Large intestine (tissue), 3 donors: ENCODE results near the gene USP20. TPM values are rescaled to one million over a fixed set of nuclear protein-coding genes. Genes with fewer than 3 reads are reported as not detected.

Experiments used
- DNase-seq, 2 donors: peaks; one replicate each; pipeline versions ENCODE4 v3.0.0 to v3.0.0-alpha.2; 2013
- H3K27ac ChIP-seq: one replicate; pipeline ENCODE4 v1.5.1; 2013; ENCODE audit warnings: low read length
- H3K27me3 ChIP-seq: 2 replicates; pipeline ENCODE4 v1.6.1; 2013; ENCODE audit warnings: low read length; ENCODE audit not compliant: control insufficient read depth, insufficient read depth
- H3K36me3 ChIP-seq: 2 replicates; pipeline ENCODE4 v1.6.1; 2013; ENCODE audit warnings: low read length; ENCODE audit not compliant: control insufficient read depth, insufficient read depth
- H3K4me1 ChIP-seq: one replicate; pipeline ENCODE4 v1.6.1; 2013; ENCODE audit warnings: low read length; ENCODE audit not compliant: control insufficient read depth, insufficient read depth
- H3K4me3 ChIP-seq: one replicate; pipeline ENCODE4 v1.5.1; 2013; ENCODE audit warnings: low read length
- H3K9me3 ChIP-seq: one replicate; pipeline ENCODE4 v1.6.1; 2013; ENCODE audit warnings: mild to moderate bottlenecking, low read depth, low read length, moderate library complexity; ENCODE audit not compliant: control insufficient read depth
- WGBS: methylation state at CpG from one replicate; pipeline ENCODE4 v1.1.5; 2013; ENCODE audit warnings: low lambda C conversion rate; ENCODE audit not compliant: insufficient coverage; 5-methylcytosine and 5-hydroxymethylcytosine counted together
- polyA plus RNA-seq: library from polyadenylated mRNA; unstranded; fragments of 120-200 nt; gene quantifications from one replicate; pipeline ENCODE4 v1.2.1, GENCODE V29; 2013

The USP20 gene
- polyA plus RNA-seq, 1 donor: 17.7 TPM

- H3K36me3 ChIP-seq: peaks cover 40% of the 10 kb centered on the region
- no peaks in the 10 kb centered on the region for H3K4me1 ChIP-seq
- no peak overlapping the region for H3K27ac ChIP-seq
- no peak overlapping the region for H3K4me3 ChIP-seq
- no peaks in the 10 kb centered on the region for H3K27me3 ChIP-seq
- no peak for DNase-seq
- no peaks in the 10 kb centered on the region for H3K9me3 ChIP-seq
- no CpG with 5 or more reads among the region's 38 CpGs for WGBS
Observed at GRCh38 chr9:129874261-129875101, 39.2 kb downstream of the USP20 start.

DNA sequence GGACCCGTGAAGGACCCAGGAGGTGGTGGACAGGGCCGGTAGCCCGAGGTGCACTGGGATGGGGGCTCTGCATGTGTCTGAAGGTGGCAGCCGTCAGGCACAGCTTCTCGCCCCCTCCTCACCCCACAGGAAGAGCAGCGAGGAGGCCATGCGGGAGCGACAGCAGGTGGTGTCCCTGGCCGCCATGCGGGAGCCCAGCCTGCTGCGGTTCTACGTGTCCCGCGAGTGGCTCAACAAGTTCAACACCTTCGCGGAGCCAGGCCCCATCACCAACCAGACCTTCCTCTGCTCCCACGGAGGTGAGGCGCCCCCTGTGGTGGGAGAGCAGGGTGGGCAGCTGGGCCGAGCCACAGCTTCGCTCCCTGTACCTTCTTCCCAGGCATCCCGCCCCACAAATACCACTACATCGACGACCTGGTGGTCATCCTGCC is 39.9 kb downstream of the USP20 start:
- no CpG with 5 or more reads among the region's 23 CpGs for WGBS
- Histone ChIP-seq H3K27me3 (no peaks in the 10 kb centered on the region), H3K9me3 (no peaks in the 10 kb centered on the region), H3K36me3 (peaks cover 41% of the 10 kb centered on the region), H3K27ac (no peak overlapping the region), H3K4me1 (no peaks in the 10 kb centered on the region), H3K4me3 (no peak overlapping the region)
- no peak for DNase-seq

- Histone ChIP-seq H3K27me3 (no peaks in the 10 kb centered on the region), H3K27ac (no peak overlapping the region), H3K36me3 (peaks cover 48% of the 10 kb centered on the region), H3K4me3 (no peak overlapping the region), H3K9me3 (no peaks in the 10 kb centered on the region), H3K4me1 (no peaks in the 10 kb centered on the region)
- DNase-seq: no peak
- WGBS: 100% methylated on average over 1 of the region's 27 CpGs
Observed at GRCh38 chr9:129875687-129876395, 40.6 kb downstream of the USP20 start.

GRCh38 chr9:129876815-129877214 is 41.6 kb downstream of the USP20 start:
- Histone ChIP-seq H3K27ac (no peak overlapping the region), H3K9me3 (no peaks in the 10 kb centered on the region), H3K36me3 (peaks cover 57% of the 10 kb centered on the region), H3K27me3 (no peaks in the 10 kb centered on the region), H3K4me1 (no peaks in the 10 kb centered on the region), H3K4me3 (no peak overlapping the region)
- no CpG with 5 or more reads among the region's 7 CpGs for WGBS
- DNase-seq: no peak

GRCh38 chr9:129878291-129878690 is 43.0 kb downstream of the USP20 start:
- peaks cover 63% of the 10 kb centered on the region for H3K36me3 ChIP-seq
- H3K27ac ChIP-seq: no peak overlapping the region
- H3K4me3 ChIP-seq: no peak overlapping the region
- no peak for DNase-seq
- H3K4me1 ChIP-seq: no peaks in the 10 kb centered on the region
- H3K9me3 ChIP-seq: no peaks in the 10 kb centered on the region
- no CpG with 5 or more reads among the region's 11 CpGs for WGBS
- no peaks in the 10 kb centered on the region for H3K27me3 ChIP-seq

DNA sequence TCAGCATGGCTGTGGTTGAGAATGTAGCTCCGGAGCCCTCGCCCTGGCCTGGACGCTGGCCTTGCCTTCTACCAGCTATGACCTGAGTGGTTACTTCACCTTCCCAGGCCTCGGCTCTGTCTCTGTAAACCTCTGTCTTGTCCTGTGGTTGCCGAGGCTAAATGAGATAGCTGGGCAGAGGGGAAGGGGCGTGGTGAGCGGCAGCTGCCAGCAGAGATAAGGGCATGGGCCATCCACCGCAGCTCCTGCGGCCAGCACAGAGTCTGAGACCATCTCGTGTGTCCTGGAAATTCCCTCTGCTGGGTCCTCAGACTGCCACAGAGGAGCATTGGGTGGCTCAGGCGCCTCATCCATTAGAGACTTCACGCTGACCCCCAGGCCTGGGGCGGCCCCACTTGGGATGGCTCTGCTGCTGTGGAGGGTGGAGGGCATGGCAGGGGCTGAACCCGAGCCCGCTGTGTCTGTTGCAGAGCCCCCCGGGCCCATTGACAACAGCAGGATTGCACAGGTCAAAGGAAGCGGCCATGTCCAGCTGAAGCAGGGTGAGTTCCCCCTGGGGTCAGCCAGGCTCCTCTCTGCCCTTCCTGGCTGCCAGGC is 43.9 kb downstream of the USP20 start:
- WGBS: no CpG with 5 or more reads among the region's 17 CpGs

GRCh38 chr9:129879991-129880653 is 44.9 kb downstream of the USP20 start:
- Histone ChIP-seq H3K27ac (no peak overlapping the region), H3K27me3 (no peaks in the 10 kb centered on the region), H3K4me3 (no peak overlapping the region), H3K9me3 (no peaks in the 10 kb centered on the region), H3K4me1 (peaks cover 13% of the 10 kb centered on the region), H3K36me3 (peaks cover 45% of the 10 kb centered on the region)
- no CpG with 5 or more reads among the region's 31 CpGs for WGBS
- no peak for DNase-seq

More for the DNA sequence above, 43.9 kb downstream of the USP20 start:
- Histone ChIP-seq H3K9me3 (no peaks in the 10 kb centered on the region), H3K27ac (no peak overlapping the region), H3K4me3 (no peak overlapping the region), H3K4me1 (peaks cover 6% of the 10 kb centered on the region), H3K27me3 (no peaks in the 10 kb centered on the region), H3K36me3 (peaks cover 54% of the 10 kb centered on the region)
- no peak for DNase-seq

- Histone ChIP-seq H3K27me3 (no peaks in the 10 kb centered on the region), H3K27ac (no peak overlapping the region)
Observed at GRCh38 chr9:129880654-129881546, 45.6 kb downstream of the USP20 start.

GRCh38 chr9:129881547-129882324 is 46.5 kb downstream of the USP20 start:
- Histone ChIP-seq H3K27ac (no peak overlapping the region), H3K27me3 (no peaks in the 10 kb centered on the region), H3K36me3 (peaks cover 33% of the 10 kb centered on the region), H3K4me1 (peaks cover 23% of the 10 kb centered on the region), H3K9me3 (no peaks in the 10 kb centered on the region), H3K4me3 (no peak overlapping the region)
- no CpG with 5 or more reads among the region's 19 CpGs for WGBS
- DNase-seq: no peak

More at GRCh38 chr9:129880654-129881546, 45.6 kb downstream of the USP20 start:
- Histone ChIP-seq H3K4me3 (no peak overlapping the region), H3K9me3 (no peaks in the 10 kb centered on the region), H3K36me3 (peaks cover 37% of the 10 kb centered on the region), H3K4me1 (peaks cover 19% of the 10 kb centered on the region)
- no peak for DNase-seq
- no CpG with 5 or more reads among the region's 28 CpGs for WGBS
